H1 (cell line): Measurements from ENCODE around the gene FOXQ1. TPM values are rescaled to one million over a fixed set of nuclear protein-coding genes. Genes with fewer than 3 reads are reported as not detected.

Source experiments
- CTCF ChIA-PET: fragments of 300-600 bp; sonication (Branson Sonifier 250); formaldehyde crosslinking; loops from one replicate; lab custom pipeline; 2021; ENCODE audit not compliant: partially characterized antibody; lab: Charles Lee
- POLR2A ChIA-PET: fragments of 300-600 bp; sonication (Branson Sonifier 250); formaldehyde crosslinking; loops from one replicate; lab custom pipeline; 2021; ENCODE audit warnings: inconsistent platforms; ENCODE audit not compliant: partially characterized antibody; lab: Charles Lee
- DNase-seq, 2 experiments: peaks; one replicate each; pipeline versions ENCODE4 v3.0.0 to v3.0.0-alpha.2; 2010 to 2022; ENCODE audit warnings: low spot score in 2 of 2, low read depth in 1 of 2, mixed read lengths in 1 of 2
- FAIRE-seq: peaks from 2 replicates; lab custom pipeline; 2011; peaks lifted over from hg19 to GRCh38; lab: Jason Lieb, UNC
- H2AFZ ChIP-seq: 2 replicates; pipeline ENCODE4 v1.8.1; 2012; ENCODE audit warnings: low read length, inconsistent platforms
- H2AK5ac ChIP-seq: 2 replicates; pipeline ENCODE4 v1.6.1; 2013; ENCODE audit warnings: low read depth, low read length
- H2BK120ac ChIP-seq: replicated peaks from 2 replicates; pipeline ENCODE3; 2013; ENCODE audit warnings: low read depth, low read length, inconsistent platforms
- H2BK12ac ChIP-seq: 2 replicates; pipeline ENCODE4 v1.6.1; 2013; ENCODE audit warnings: low read depth, low read length
- H2BK15ac ChIP-seq: 2 replicates; pipeline ENCODE4 v1.6.1; 2013; ENCODE audit warnings: low read length
- H2BK20ac ChIP-seq: 2 replicates; pipeline ENCODE4 v1.6.1; 2013; ENCODE audit warnings: low read length
- H2BK5ac ChIP-seq: 2 replicates; pipeline ENCODE4 v1.6.1; 2013; ENCODE audit warnings: low read depth, low read length
- H3K14ac ChIP-seq: 2 replicates; pipeline ENCODE4 v1.6.1; 2013; ENCODE audit warnings: inconsistent platforms; ENCODE audit not compliant: insufficient read length
- H3K18ac ChIP-seq: 2 replicates; pipeline ENCODE4 v1.6.1; 2013; ENCODE audit warnings: low read length; ENCODE audit errors: extremely low read depth
- H3K23ac ChIP-seq: 2 replicates; pipeline ENCODE4 v1.6.1; 2013; ENCODE audit warnings: inconsistent platforms; ENCODE audit not compliant: insufficient read length
- H3K23me2 ChIP-seq: 2 replicates; pipeline ENCODE4 v1.6.1; 2013; ENCODE audit warnings: low read depth, low read length
- H3K27ac ChIP-seq: 2 replicates; pipeline ENCODE4 v1.6.1; 2011; ENCODE audit warnings: low read depth, low read length, inconsistent platforms
- H3K27me3 ChIP-seq, 4 experiments: replicated peaks in 1 of 4; 1 replicate in 1 of 4; 2 replicates in 3 of 4; pipeline versions ENCODE4 v1.6.1 to v1.8.1; 2011 to 2013; ENCODE audit warnings: low read length in 3 of 4, mild to moderate bottlenecking in 3 of 4, inconsistent platforms in 2 of 4, mixed read lengths in 2 of 4, moderate library complexity in 1 of 4; ENCODE audit not compliant: control insufficient read depth in 3 of 4, insufficient read depth in 3 of 4; ENCODE audit errors: extremely low read depth in 1 of 4
- H3K36me3 ChIP-seq, 4 experiments: 2 replicates each; pipeline versions ENCODE4 v1.6.1 to v1.8.1; 2011 to 2013; ENCODE audit warnings: mild to moderate bottlenecking in 4 of 4, low read length in 3 of 4, moderate library complexity in 2 of 4, control low read depth in 1 of 4, inconsistent platforms in 1 of 4; ENCODE audit not compliant: insufficient read depth in 4 of 4, control insufficient read depth in 2 of 4
- H3K4ac ChIP-seq: replicated peaks from 2 replicates; pipeline ENCODE3; 2013; ENCODE audit warnings: low read length, low read depth, mixed read lengths, inconsistent platforms; ENCODE audit not compliant: insufficient read length
- H3K4me1 ChIP-seq, 4 experiments: replicated peaks in 1 of 4; 1 replicate in 1 of 4; 2 replicates in 3 of 4; pipeline versions ENCODE4 v1.6.1 to v1.8.1; 2011 to 2013; ENCODE audit warnings: low read length in 3 of 4, inconsistent platforms in 2 of 4, mixed read lengths in 1 of 4; ENCODE audit not compliant: insufficient read depth in 4 of 4, control insufficient read depth in 3 of 4
- H3K4me2 ChIP-seq, 2 experiments: 2 replicates each; pipeline versions ENCODE4 v1.6.1 to v1.8.1; 2011 to 2013; ENCODE audit warnings: low read depth in 2 of 2, low read length in 2 of 2, control low read depth in 1 of 2, inconsistent platforms in 1 of 2, mild to moderate bottlenecking in 1 of 2; ENCODE audit not compliant: insufficient read depth in 1 of 2
- H3K4me3 ChIP-seq, 4 experiments: fragments of 200-600, 300-600 bp in 1 of 4; sonication (generic), shearing (Covaris generic), sonication (Bioruptor Twin) in 1 of 4; 2 replicates each; pipeline versions ENCODE4 v1.5.1 to v1.8.1; 2011 to 2016; ENCODE audit warnings: low read length in 4 of 4, low read depth in 3 of 4, control low read depth in 2 of 4, inconsistent platforms in 2 of 4, mild to moderate bottlenecking in 2 of 4, mixed read lengths in 1 of 4, moderate library complexity in 1 of 4; ENCODE audit not compliant: insufficient read depth in 2 of 4; ENCODE audit errors: extremely low read depth in 1 of 4
- H3K56ac ChIP-seq: replicated peaks from 2 replicates; pipeline ENCODE3; 2013; ENCODE audit warnings: low read depth, mild to moderate bottlenecking, mixed read lengths, low read length, inconsistent platforms; ENCODE audit not compliant: insufficient read length
- H3K79me1 ChIP-seq: 2 replicates; pipeline ENCODE4 v1.6.1; 2013; ENCODE audit warnings: low read depth, low read length, control low read depth
- H3K79me2 ChIP-seq, 2 experiments: 2 replicates each; pipeline versions ENCODE4 v1.6.1 to v1.8.1; 2012 to 2013; ENCODE audit warnings: low read length in 2 of 2, mild to moderate bottlenecking in 2 of 2, inconsistent platforms in 1 of 2; ENCODE audit not compliant: insufficient read depth in 2 of 2, control insufficient read depth in 1 of 2
- H3K9ac ChIP-seq, 4 experiments: replicated peaks in 1 of 4; 1 replicate in 1 of 4; 2 replicates in 3 of 4; pipeline versions ENCODE4 v1.6.1 to v1.8.1; 2011 to 2013; ENCODE audit warnings: low read depth in 3 of 4, low read length in 3 of 4, control low read depth in 2 of 4, mild to moderate bottlenecking in 2 of 4, moderate library complexity in 2 of 4, inconsistent platforms in 1 of 4; ENCODE audit errors: extremely low read depth in 1 of 4
- H3K9me3 ChIP-seq, 2 experiments: 2 replicates each; pipeline versions ENCODE4 v1.6.1 to v1.8.1; 2012 to 2013; ENCODE audit warnings: mild to moderate bottlenecking in 2 of 2, moderate library complexity in 2 of 2, control low read depth in 1 of 2, inconsistent platforms in 1 of 2, low read depth in 1 of 2, low read length in 1 of 2, mixed read lengths in 1 of 2; ENCODE audit not compliant: insufficient read depth in 2 of 2
- H4K20me1 ChIP-seq, 2 experiments: replicated peaks in 1 of 2; 2 replicates each; pipeline versions ENCODE3 to v1.8.1; 2011 to 2013; ENCODE audit warnings: inconsistent platforms in 2 of 2, low read length in 2 of 2, mild to moderate bottlenecking in 1 of 2; ENCODE audit not compliant: insufficient read depth in 2 of 2, control insufficient read depth in 1 of 2
- H4K5ac ChIP-seq: 2 replicates; pipeline ENCODE4 v1.6.1; 2013; ENCODE audit warnings: low read length, low read depth, mixed read lengths, inconsistent platforms; ENCODE audit not compliant: insufficient read length
- H4K8ac ChIP-seq: 2 replicates; pipeline ENCODE4 v1.8.0; 2013; ENCODE audit warnings: mild to moderate bottlenecking, moderate library complexity, low read length, inconsistent platforms; ENCODE audit not compliant: insufficient read depth; ENCODE audit errors: extremely low read depth
- H4K91ac ChIP-seq: replicated peaks from 2 replicates; pipeline ENCODE3; 2013; ENCODE audit warnings: low read length, mixed read lengths, inconsistent platforms; ENCODE audit not compliant: insufficient read length
- CBX5 ChIP-seq: fragments of 300-800, 300-1000 bp; sonication (generic); IDR thresholded peaks from 2 replicates; pipeline ENCODE4 v1.7.1; 2016; ENCODE audit warnings: antibody characterized with exemption, low read length, low read depth
- CEBPB ChIP-seq: IDR thresholded peaks from 2 replicates; pipeline ENCODE4 v1.6.1; 2012; ENCODE audit warnings: low read depth, low read length
- EZH2 ChIP-seq: fragments of 200-600 bp; sonication (generic); IDR thresholded peaks from 2 replicates; pipeline ENCODE4 v1.7.1; 2012; ENCODE audit warnings: low read depth, mild to moderate bottlenecking, moderate library complexity, low read length, inconsistent platforms; ENCODE audit not compliant: severe bottlenecking
- MAFK ChIP-seq: IDR thresholded peaks from 2 replicates; pipeline ENCODE4 v1.6.1; 2012; ENCODE audit warnings: low read depth, mild to moderate bottlenecking, improper control_type of control experiment, low read length
- SIRT6 ChIP-seq: IDR thresholded peaks from one replicate; pipeline ENCODE4 v1.7.1; 2012; ENCODE audit warnings: low read length, inconsistent platforms
- SUZ12 ChIP-seq: fragments of 200-600 bp; sonication (generic); IDR thresholded peaks from 2 replicates; pipeline ENCODE4 v1.6.1; 2012; ENCODE audit warnings: mild to moderate bottlenecking, inconsistent platforms, low read length, moderate library complexity, mixed read lengths
- WGBS, 2 experiments: shearing (Covaris generic) in 1 of 2; methylation state at CpG; one replicate each; pipeline versions ENCODE4 v1.1.6 to v1.1.7; 2013 to 2015; ENCODE audit warnings: low lambda C conversion rate in 2 of 2, mixed read lengths in 2 of 2, inconsistent platforms in 1 of 2, low coverage in 1 of 2, missing lambda C conversion rate in 1 of 2; ENCODE audit not compliant: insufficient replicate concordance in 2 of 2, insufficient coverage in 1 of 2, insufficient read length in 1 of 2; ENCODE audit errors: extremely low coverage in 1 of 2, missing lambda C conversion rate in 1 of 2; 5-methylcytosine and 5-hydroxymethylcytosine counted together
- polyA plus RNA-seq, 7 experiments: library from polyadenylated mRNA; depleted of rRNA in 3 of 7; stranded (reverse) in 5 of 7; unstranded in 2 of 7; fragments of >200 nt in 5 of 7; fragments of 200-250 nt in 2 of 7; gene quantifications; 1 replicate in 5 of 7; 2 replicates in 1 of 7; 4 replicates in 1 of 7; pipeline versions ENCODE4 v1.2.1 to v1.2.3, GENCODE V29; 2011 to 2013; ENCODE audit warnings: missing spikeins in 2 of 7, mixed read lengths in 2 of 7
- total RNA-seq: library from RNA; stranded (reverse); fragmentation: NEBNext Ultra II Directional; extraction: Animal tissue kit (Norgen Biotek cat#: 25700); gene quantifications from 2 replicates; pipeline ENCODE4 v1.2.1, GENCODE V29; 2021

FOXQ1 gene
- total and polyA plus RNA-seq, 2 of the 8 experiments (the other 6 are each of a cell fraction or from before 2014, with no cell fraction given), result 0.03 TPM; not detected in 1

DNA sequence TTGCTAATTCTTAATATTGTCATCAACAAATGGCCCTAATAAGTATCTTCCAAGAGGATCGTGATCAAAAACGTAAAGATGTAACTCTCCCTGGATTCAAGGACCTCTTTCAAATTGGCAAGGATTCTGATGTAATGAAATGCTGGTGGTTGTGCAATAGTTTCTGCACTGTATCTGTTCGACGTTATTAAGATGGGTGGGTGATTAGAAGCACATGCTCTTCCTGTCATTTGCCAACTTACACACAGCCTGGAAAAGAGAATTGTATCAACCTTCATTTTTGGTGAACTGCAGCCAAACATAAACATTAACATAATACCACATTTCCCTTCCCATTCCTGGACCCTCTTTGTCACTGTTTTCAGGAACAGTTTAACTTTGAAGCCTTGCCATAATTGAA lies 9.8 kb downstream of the FOXQ1 start:
- Histone ChIP-seq H3K4ac (no peak overlapping the region), H3K18ac (no peak overlapping the region), H3K36me3 (no peaks in the 10 kb centered on the region), H2BK120ac (no peak overlapping the region), H3K27me3 (no peaks in the 10 kb centered on the region; a peak in 4 of 7 replicates), H3K14ac (no peak overlapping the region), H3K4me3 (no peak overlapping the region), H4K20me1 (no peaks in the 10 kb centered on the region), H3K23me2 (no peaks in the 10 kb centered on the region), H2BK15ac (no peak overlapping the region), H3K9me3 (peaks cover 0 to 3% of the 10 kb centered on the region in 2 experiments; a peak in 1 of 4 replicates), H4K5ac (no peak overlapping the region), H2BK12ac (no peak overlapping the region), H3K9ac (no peak overlapping the region), H2AK5ac (no peak overlapping the region), H4K91ac (no peak overlapping the region), H3K4me1 (0 out of 7 replicates have a peak, but pooled peaks cover 0 to 2% (median 0%) of the 10 kb centered on the region in 4 experiments), H2AFZ (no peak overlapping the region), H3K23ac (no peak overlapping the region), H2BK5ac (no peak overlapping the region), H3K79me1 (no peaks in the 10 kb centered on the region), H3K79me2 (no peaks in the 10 kb centered on the region), H3K4me2 (no peak overlapping the region), H2BK20ac (no peak overlapping the region), H4K8ac (no peak overlapping the region), H3K56ac (no peak overlapping the region), H3K27ac (no peak overlapping the region)
- TF ChIP-seq SUZ12, result no peak
- TF ChIP-seq MAFK, result no peak
- TF ChIP-seq EZH2, result no peak
- peak; percentile 54; the same call in 1 of the 2 replicates for TF ChIP-seq CEBPB
- no peak for TF ChIP-seq CBX5
- TF ChIP-seq SIRT6, result no peak
- no peak for DNase-seq
- no peak for FAIRE-seq
- POLR2A ChIA-PET, result no interaction called here
- CTCF ChIA-PET, result no interaction called here
- 62% methylated on average over 4 of the region's 4 CpGs; no CpG with 5 or more reads in 1 of the 2 experiments for WGBS, 2 experiments
